Subcutaneous adipose tissue (tissue), 4 donors: Measurements from ENCODE around the gene KRTAP10-6. TPM values are rescaled to one million over a fixed set of nuclear protein-coding genes. Genes with fewer than 3 reads are reported as not detected.

Source experiments
- CTCF ChIP-seq: fragments of 450-650 bp; IDR thresholded peaks from one replicate; pipeline ENCODE4 v1.5.1; 2016; ENCODE audit warnings: low read depth, mild to moderate bottlenecking, control low read depth, antibody characterized with exemption, moderate library complexity
- total RNA-seq, 4 donors: library from RNA; depleted of rRNA; stranded (reverse); fragments of >200 nt; gene quantifications; one replicate each; pipeline ENCODE4 v1.1.0, GENCODE V29; 2016

Gene KRTAP10-6
- total RNA-seq, 4 donors from 2014 or later, result not detected

DNA sequence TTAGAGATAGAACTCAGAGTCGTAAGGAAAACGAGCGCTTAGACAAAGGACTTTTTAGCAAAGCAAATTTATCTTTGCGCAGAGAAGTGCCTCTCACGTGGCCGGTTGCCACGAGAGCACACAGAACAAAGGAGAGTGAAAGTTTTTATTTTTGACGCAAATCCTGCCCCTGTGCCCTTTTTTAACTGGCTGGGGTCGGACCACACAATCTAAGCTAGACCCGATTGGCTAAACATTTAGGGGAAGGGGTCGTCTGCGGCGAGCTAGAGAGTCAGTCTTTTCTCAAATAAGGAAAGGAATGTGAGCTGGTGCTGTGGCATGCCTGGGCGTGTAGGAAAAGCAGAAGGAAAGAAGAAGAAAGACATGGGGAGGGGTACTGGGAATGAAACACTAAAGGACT is 43.4 kb downstream of the KRTAP10-6 start:
- no peak for TF ChIP-seq CTCF

GRCh38 chr21:44548381-44548780 is 43.9 kb downstream of the KRTAP10-6 start:
- no peak for TF ChIP-seq CTCF

DNA sequence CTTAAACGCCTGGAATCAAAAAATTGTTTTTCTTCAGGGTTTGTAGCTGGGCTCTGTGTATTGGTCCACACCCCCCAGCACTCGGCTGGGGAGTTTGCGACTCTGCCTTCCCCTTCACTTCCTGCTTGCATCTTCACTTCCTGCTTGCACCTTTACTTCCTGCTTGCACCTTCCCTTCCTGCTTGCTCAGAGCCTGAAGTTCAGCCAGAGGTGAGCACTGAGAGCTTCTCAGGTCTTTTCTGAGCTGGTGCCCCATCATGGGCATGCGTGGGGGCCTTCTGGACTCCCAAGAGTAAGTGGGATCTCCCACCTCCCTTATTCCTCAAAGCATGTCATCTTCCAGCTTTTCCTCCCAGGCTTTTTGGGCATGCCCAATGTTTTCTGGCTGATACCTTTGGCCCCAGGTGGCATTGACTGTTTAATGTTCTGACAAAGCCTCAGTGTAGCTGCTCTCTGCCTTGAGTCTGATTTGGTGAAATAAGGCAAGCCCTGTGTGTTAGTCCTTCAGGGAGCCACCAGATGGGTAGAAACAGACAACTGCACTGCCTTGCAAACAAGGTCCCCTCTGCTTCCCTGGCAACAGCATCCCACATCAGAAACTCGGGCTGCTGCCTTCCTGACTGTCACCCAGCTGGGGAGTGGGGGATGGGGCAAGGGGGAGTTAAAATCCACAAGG is 44.5 kb downstream of the KRTAP10-6 start:
- no peak for TF ChIP-seq CTCF

- TF ChIP-seq CTCF, result no peak
Measured at GRCh38 chr21:44544566-44544965, 47.7 kb downstream of the KRTAP10-6 start.

DNA sequence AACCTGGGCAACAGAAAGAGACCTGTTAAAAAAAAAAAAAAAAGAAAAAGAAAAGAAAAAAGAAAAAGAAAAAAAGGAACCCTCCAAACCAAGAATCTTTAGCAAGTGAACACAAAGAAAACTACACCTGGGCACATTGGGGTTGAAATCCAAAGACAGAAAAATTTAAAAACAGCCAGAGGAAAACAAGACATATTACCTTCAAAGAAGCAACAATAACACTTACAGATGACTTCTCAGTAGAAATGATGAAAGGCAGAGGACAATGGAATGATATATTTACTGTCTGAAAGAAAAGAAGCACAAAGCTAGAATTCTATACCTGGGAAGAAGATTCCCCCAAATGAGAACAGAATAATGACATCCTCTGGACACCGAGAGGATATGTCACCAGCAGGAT is 49.6 kb downstream of the KRTAP10-6 start:
- no peak for TF ChIP-seq CTCF

Other genes with a start within 250 kb of the KRTAP10-6 start
- gene TRPM2, start 238.9 kb downstream of the KRTAP10-6 start, total RNA-seq, result 1 to 10 TPM; 2.9 to 7.0 (median 6.1) TPM
- 1 to 10 TPM in 3 of 4 donors, under 1 TPM in 1; 0.98 to 4.2 (median 3.0) TPM for gene LRRC3, start 137.0 kb downstream of the KRTAP10-6 start, total RNA-seq
- gene KRTAP10-1, start 52.3 kb downstream of the KRTAP10-6 start, total RNA-seq, result not detected
- gene KRTAP10-2, start 41.0 kb downstream of the KRTAP10-6 start, total RNA-seq, result not detected
- not detected for gene KRTAP10-3, start 33.7 kb downstream of the KRTAP10-6 start, total RNA-seq
- not detected for gene KRTAP10-4, start 18.8 kb downstream of the KRTAP10-6 start, total RNA-seq
- not detected for gene KRTAP10-5, start 11.9 kb downstream of the KRTAP10-6 start, total RNA-seq
- not detected for gene KRTAP10-7, start 8.1 kb upstream of the KRTAP10-6 start, total RNA-seq
- not detected for gene KRTAP10-8, start 19.6 kb upstream of the KRTAP10-6 start, total RNA-seq
- not detected for gene KRTAP10-9, start 34.6 kb upstream of the KRTAP10-6 start, total RNA-seq
- not detected for gene KRTAP10-10, start 44.9 kb upstream of the KRTAP10-6 start, total RNA-seq
- not detected for gene KRTAP10-11, start 53.9 kb upstream of the KRTAP10-6 start, total RNA-seq
- gene KRTAP12-4, start 62.2 kb upstream of the KRTAP10-6 start, total RNA-seq, result not detected
- not detected for gene KRTAP12-3, start 65.4 kb upstream of the KRTAP10-6 start, total RNA-seq
- gene KRTAP12-2, start 74.4 kb upstream of the KRTAP10-6 start, total RNA-seq, result not detected
- gene KRTAP12-1, start 89.7 kb upstream of the KRTAP10-6 start, total RNA-seq, result not detected
- not detected for gene KRTAP10-12, start 104.7 kb upstream of the KRTAP10-6 start, total RNA-seq
- not detected for gene TSPEAR, start 119.1 kb upstream of the KRTAP10-6 start, total RNA-seq
- 100 to 1,000 TPM in 2 of 4 donors, 10 to 100 TPM in 2; 64.4 to 144 (median 100) TPM for gene UBE2G2, start 209.3 kb upstream of the KRTAP10-6 start, total RNA-seq
- 10 to 100 TPM; 41.3 to 77.0 (median 59.4) TPM for gene SUMO3, start 225.6 kb upstream of the KRTAP10-6 start, total RNA-seq